NCI-H1105 treated with DMSO at 0.1 percent for 48 hours (cell line): ENCODE data around the gene FGD4.

Experiments used
- DNase-seq: peaks from one replicate; lab custom pipeline; 2025; lab: John Stamatoyannopoulos, UW

The FGD4 gene

GRCh38 chr12:32606443-32606842 lies 207.1 kb downstream of the FGD4 start:
- DNase-seq, result no peak

DNA sequence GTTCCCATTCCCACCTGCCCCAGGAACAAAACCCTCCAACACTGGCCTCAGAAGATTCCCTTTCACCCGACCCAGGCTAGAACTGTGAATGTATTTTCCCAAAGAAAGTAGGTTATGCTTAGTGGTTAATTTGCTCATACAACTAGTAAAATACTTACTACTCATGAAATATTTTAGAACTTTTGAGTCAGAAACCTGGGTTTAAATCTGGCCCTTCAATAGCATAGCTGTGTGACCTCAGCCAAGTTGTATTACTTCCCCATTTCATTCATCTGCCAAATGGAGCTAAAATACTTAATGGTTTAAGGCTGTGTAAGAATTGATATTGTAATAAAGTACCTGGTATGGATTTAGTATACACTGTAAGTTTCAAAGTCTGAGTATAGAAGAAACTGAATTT lies 210.6 kb downstream of the FGD4 start:
- no peak for DNase-seq

DNA sequence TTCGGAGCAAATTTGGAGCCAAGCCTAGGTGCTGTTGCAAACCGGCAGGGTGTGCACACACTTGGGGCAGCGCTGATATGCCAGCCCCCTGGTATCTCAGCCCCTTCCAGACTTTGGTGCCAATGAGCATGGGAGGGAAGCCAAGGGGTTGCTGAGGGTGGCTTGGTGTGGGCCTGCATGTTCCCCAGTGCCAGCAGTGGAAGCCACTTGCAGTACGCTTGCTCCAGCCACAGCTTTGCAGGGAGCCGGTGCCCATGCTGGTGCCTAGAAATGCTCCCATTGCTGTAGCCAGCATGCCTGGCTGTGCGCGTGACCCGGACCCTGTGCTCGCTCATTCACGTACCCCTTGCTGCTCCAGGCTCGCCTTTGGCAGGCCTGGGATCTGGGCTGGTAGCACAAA lies 212.6 kb downstream of the FGD4 start:
- DNase-seq, result no peak

- DNase-seq, result no peak
Measured at GRCh38 chr12:32612658-32613614, 213.6 kb downstream of the FGD4 start.

GRCh38 chr12:32615441-32615840 lies 216.1 kb downstream of the FGD4 start:
- DNase-seq, result no peak

- no peak for DNase-seq
Measured at GRCh38 chr12:32617534-32617933, 218.2 kb downstream of the FGD4 start.

- no peak for DNase-seq
Measured at GRCh38 chr12:32618115-32618514, 218.8 kb downstream of the FGD4 start.

DNA sequence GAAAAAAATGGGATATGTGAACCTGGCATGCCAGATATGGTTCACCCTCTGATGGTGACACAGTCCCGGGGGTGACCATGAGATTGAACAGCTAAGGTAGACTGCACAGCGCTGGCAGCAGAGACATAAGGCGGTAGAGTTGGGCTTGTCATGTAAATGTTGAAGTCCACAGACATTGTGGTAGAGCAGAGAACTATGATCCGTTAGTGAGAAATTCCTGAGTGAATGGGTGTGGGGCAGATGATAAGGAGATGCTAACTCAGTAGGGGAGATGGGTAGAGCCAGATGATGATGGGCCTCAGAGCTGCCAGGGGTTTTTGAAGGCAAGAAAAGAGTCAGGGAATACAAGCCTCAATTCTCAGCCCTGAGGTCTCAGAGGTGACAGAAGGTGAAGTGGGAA lies 228.6 kb downstream of the FGD4 start:
- no peak for DNase-seq

DNA sequence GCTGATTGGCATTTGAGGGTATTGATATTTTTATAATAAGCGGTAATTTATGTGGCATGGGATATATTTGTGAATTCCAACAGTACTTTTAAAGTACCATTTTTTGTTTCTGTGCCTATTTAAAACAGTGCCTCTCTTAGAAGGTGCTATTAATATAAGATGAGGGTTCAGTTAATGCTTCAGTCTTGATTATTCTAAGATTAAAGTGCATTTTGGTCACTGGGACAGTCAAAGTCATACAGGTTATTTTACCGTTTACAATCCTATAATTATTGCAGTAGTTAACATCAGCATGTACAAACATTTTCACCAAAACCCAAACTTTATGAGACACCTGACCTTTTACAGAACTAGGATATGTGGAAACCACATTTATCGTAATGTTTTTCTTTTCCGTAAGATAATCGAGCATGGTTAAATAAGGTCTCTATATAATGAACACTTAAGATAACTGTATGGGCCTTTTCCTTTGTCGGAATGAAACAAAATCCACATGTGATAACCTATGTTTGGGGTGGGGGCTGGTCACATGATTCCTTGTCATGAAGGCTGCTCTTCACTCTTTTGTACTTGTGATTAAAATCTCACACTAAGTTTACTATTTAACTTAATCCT lies 242.0 kb downstream of the FGD4 start:
- DNase-seq, result no peak

- no peak for DNase-seq
Measured at GRCh38 chr12:32644431-32644830, 245.1 kb downstream of the FGD4 start.

DNA sequence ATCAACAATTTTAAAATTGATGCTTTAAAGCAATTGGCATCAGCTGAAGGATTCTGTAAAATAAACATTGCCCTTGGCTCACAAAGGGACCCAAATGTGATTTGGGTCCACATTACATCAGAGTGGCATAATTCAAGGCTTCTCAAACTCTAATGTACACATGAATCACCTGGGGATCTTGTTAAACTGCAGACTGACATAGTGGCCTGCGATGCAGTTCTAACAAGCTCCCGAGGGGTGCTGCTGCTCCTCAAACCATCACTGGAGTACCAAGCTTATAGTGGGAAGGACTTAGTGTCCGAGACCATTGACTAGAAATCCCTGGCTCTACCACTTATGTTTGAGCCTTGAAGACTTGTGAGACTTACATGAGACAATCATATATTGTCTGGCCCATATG lies 247.9 kb downstream of the FGD4 start:
- no peak for DNase-seq

GRCh38 chr12:32650508-32650907 lies 251.2 kb downstream of the FGD4 start:
- no peak for DNase-seq

- DNase-seq, result no peak
Measured at GRCh38 chr12:32651151-32651955, 252.0 kb downstream of the FGD4 start.

GRCh38 chr12:32651956-32652210 lies 252.5 kb downstream of the FGD4 start:
- no peak for DNase-seq

DNA sequence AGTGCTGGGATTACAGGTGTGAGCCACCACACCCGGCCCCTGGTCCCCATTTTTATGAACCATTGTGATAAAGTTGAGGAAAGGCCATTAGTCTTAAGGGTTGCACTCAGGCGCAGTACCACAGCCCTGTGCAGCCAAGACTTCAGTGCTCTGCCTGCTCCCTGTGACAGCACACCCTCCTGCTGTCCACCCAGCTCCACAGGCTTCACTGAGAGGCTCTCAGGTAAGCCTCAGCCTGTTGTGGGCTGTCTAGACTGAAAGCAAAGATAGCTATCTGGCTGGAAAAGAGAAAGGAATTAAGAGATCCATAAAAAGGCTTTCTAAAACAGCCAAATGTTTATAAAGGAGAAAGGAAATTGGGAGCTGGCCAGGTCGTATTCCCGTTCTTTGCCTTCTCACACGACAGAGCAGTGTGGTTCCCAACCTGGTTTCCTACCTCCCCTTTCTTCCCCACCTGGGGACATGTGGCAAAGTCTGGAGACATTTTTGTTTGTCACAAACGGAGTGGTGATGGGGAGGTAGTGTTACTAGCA lies 260.6 kb downstream of the FGD4 start:
- no peak for DNase-seq

DNA sequence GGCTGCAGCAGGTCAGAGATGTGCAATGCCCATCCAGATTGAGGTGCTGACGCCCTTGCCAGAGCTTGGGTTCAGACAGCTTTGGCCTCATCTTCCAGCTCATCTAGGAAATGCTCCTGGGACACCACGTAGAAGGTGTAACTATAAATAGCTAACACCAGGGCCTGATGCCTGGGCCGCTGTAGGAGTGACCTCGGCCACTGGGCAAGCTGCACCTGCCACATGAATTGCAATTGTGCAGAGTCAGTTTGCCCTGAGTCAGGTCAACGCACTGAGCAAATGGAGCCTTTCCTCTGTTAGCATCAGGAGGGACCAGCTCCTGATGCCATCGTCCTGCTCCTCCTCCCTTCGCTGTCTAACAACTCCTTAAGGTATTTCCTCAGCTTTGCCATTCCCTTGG lies 262.3 kb downstream of the FGD4 start:
- no peak for DNase-seq

GRCh38 chr12:32662665-32663064 lies 263.3 kb downstream of the FGD4 start:
- no peak for DNase-seq

- no peak for DNase-seq
Measured at GRCh38 chr12:32666018-32666417, 266.7 kb downstream of the FGD4 start.

DNA sequence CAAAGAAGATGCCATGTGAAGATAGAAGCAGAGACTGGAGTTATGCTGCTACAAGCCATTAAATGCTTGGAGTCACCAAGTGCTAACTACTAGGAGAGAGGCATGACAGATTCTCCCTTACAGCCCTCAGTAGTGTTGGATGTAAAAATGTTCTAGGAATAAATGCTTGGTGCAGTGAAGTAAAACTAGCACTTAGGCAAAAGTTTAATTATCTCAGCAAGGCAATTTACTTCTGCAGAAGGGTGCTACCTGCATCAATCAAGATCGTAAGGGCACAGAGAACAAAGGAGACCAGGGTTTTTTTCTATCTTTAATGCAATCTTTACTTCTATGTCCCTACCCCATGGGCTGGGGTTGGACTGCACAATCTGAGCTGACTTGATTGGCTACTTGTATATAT lies 270.2 kb downstream of the FGD4 start:
- no peak for DNase-seq

DNA sequence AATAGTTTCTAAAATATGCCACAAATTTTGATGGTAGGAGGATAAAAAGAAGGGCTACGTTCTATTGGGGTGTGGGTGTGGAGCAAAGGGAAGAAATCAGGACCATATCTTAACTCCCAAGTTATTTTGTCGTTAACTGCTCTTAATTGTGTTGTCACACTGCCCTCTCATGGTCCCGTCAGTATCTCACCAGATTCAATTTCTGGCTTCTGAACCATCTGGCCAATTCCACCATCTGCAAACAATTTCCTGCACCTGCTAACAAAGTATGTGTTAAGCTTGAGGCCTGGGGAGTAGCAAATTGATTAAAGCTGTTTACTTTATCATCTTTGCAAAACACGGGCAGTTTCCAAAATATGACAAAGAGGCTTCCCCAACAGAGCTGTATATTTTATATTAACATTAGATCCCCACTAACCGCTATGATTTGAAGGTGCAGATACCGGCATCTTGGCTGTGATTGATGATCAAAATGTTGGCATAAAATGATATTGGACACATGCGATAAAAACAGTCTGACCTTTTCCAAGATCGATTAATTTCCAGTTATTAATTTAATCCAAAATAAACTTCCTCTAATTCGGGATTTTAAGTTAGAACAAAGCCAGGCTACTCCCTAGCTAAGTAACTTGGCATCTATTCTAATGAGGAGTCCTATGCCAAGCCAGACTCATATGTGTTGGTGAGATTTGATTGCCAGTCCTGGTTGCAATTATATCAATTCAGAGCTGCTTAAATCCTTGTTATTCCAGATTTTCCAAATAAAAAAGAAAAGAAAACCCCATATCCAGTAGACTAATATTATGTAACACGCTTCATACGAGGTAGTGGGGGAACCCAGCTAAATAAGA lies 272.8 kb downstream of the FGD4 start:
- peak; percentile 85 for DNase-seq

DNA sequence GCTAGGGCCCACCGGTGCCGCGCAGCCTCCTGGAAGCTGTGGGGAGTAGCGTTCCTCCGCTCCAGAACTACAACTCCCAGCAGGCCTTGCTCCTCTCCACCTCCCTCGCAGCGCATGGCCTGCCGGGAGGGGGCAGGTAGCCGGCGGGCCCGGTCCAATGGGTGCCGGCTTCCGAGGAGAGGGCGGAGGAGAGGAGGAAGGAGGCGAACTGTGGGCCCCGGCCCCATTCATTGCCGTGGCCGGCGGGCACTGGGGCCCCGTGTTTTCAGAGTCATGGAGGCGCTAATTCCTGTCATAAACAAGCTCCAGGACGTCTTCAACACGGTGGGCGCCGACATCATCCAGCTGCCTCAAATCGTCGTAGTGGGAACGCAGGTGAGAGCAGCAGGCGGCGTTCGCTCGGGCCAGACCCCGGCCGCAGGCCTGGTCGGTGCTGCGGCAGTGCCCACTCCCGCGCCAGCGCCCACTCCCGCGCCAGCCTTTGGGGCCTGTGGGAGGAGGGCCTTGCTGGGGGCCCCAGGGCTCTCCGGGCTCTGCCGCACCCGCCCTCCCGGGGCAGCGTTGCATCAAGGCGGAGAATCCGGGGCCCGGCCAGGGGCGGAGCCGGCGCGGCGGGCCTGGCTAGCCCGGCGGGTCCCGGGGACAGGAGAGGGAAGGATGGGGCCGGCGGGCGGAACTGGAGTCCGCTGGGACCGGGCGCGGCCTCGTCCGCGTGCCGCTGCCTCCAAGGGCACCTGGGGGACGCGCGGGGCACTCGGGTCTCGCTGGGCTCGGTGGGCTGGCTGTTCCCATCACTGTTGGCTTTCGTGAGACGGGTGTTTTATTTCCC lies 279.9 kb downstream of the FGD4 start, which contains the start of gene DNM1L:
Gene DNM1L, plus strand, starts transcription at position 211 of the 829 bp plus-strand sequence. Its CDS starts 63 bp downstream, at position 274.
- peak; percentile 97 for DNase-seq
